ENCODE data around the gene ARMH1. TPM values are rescaled to one million over a fixed set of nuclear protein-coding genes. Genes with fewer than 3 reads are reported as not detected.

The ARMH1 gene
- total and polyA plus RNA-seq, 4 donors = 6.3 to 15.5 (median 10.9) TPM

- 73% methylated on average over 4 of the region's 6 CpGs for WGBS (ENCODE audit: insufficient coverage)
- H3K27me3 ChIP-seq (ENCODE audit: control insufficient read depth, insufficient read depth, low read length) = no peaks in the 10 kb centered on the region
- H3K36me3 ChIP-seq (ENCODE audit: control insufficient read depth, insufficient read depth, low read length) = no peaks in the 10 kb centered on the region
- peak in 1 of 6 donors; percentile 18 for DNase-seq (ENCODE audit: low read depth in 4 of 6, low spot score in 6 of 6)
- H3K27ac ChIP-seq (ENCODE audit: low read depth, low read length) = no peak overlapping the region
- no peak overlapping the region for H3K4me3 ChIP-seq (ENCODE audit: low read depth, low read length)
- H3K9me3 ChIP-seq (ENCODE audit: control insufficient read depth, insufficient read depth, low read length) = no peaks in the 10 kb centered on the region
- peaks cover 23% of the 10 kb centered on the region for H3K4me1 ChIP-seq (ENCODE audit: control insufficient read depth, insufficient read depth, low read length)
Measured at GRCh38 chr1:44677201-44677766, 2.8 kb downstream of the ARMH1 start.

GRCh38 chr1:44678120-44678519 lies 3.6 kb downstream of the ARMH1 start:
- no peak for DNase-seq (ENCODE audit: low read depth in 4 of 6, low spot score in 6 of 6)
- no peaks in the 10 kb centered on the region for H3K27me3 ChIP-seq (ENCODE audit: control insufficient read depth, insufficient read depth, low read length)
- no peaks in the 10 kb centered on the region for H3K9me3 ChIP-seq (ENCODE audit: control insufficient read depth, insufficient read depth, low read length)
- H3K27ac ChIP-seq (ENCODE audit: low read depth, low read length) = no peak overlapping the region
- H3K4me1 ChIP-seq (ENCODE audit: control insufficient read depth, insufficient read depth, low read length) = peaks cover 15% of the 10 kb centered on the region
- H3K36me3 ChIP-seq (ENCODE audit: control insufficient read depth, insufficient read depth, low read length) = no peaks in the 10 kb centered on the region
- 96% methylated on average over 2 of the region's 2 CpGs for WGBS (ENCODE audit: insufficient coverage)
- no peak overlapping the region for H3K4me3 ChIP-seq (ENCODE audit: low read depth, low read length)

- peaks cover 11% of the 10 kb centered on the region for H3K4me1 ChIP-seq (ENCODE audit: control insufficient read depth, insufficient read depth, low read length)
- H3K9me3 ChIP-seq (ENCODE audit: control insufficient read depth, insufficient read depth, low read length) = no peaks in the 10 kb centered on the region
- no peak for DNase-seq (ENCODE audit: low read depth in 4 of 6, low spot score in 6 of 6)
- no peak overlapping the region for H3K27ac ChIP-seq (ENCODE audit: low read depth, low read length)
- no peaks in the 10 kb centered on the region for H3K27me3 ChIP-seq (ENCODE audit: control insufficient read depth, insufficient read depth, low read length)
- no peaks in the 10 kb centered on the region for H3K36me3 ChIP-seq (ENCODE audit: control insufficient read depth, insufficient read depth, low read length)
- H3K4me3 ChIP-seq (ENCODE audit: low read depth, low read length) = no peak overlapping the region
- WGBS (ENCODE audit: insufficient coverage) = 92% methylated on average over 1 of the region's 4 CpGs
Measured at GRCh38 chr1:44678626-44679025, 4.1 kb downstream of the ARMH1 start.

- H3K27me3 ChIP-seq (ENCODE audit: control insufficient read depth, insufficient read depth, low read length) = no peaks in the 10 kb centered on the region
- H3K4me1 ChIP-seq (ENCODE audit: control insufficient read depth, insufficient read depth, low read length) = peaks cover 9% of the 10 kb centered on the region
- no peak for DNase-seq (ENCODE audit: low read depth in 4 of 6, low spot score in 6 of 6)
- WGBS (ENCODE audit: insufficient coverage) = no CpG with 5 or more reads among the region's 5 CpGs
- H3K9me3 ChIP-seq (ENCODE audit: control insufficient read depth, insufficient read depth, low read length) = no peaks in the 10 kb centered on the region
- H3K36me3 ChIP-seq (ENCODE audit: control insufficient read depth, insufficient read depth, low read length) = no peaks in the 10 kb centered on the region
- no peak overlapping the region for H3K4me3 ChIP-seq (ENCODE audit: low read depth, low read length)
- no peak overlapping the region for H3K27ac ChIP-seq (ENCODE audit: low read depth, low read length)
Measured at GRCh38 chr1:44679468-44679867, 5.0 kb downstream of the ARMH1 start.

- Histone ChIP-seq H3K36me3 (ENCODE audit: control insufficient read depth, insufficient read depth, low read length) (no peaks in the 10 kb centered on the region), H3K27ac (ENCODE audit: low read depth, low read length) (no peak overlapping the region), H3K4me1 (ENCODE audit: control insufficient read depth, insufficient read depth, low read length) (no peaks in the 10 kb centered on the region), H3K9me3 (ENCODE audit: control insufficient read depth, insufficient read depth, low read length) (no peaks in the 10 kb centered on the region), H3K27me3 (ENCODE audit: control insufficient read depth, insufficient read depth, low read length) (no peaks in the 10 kb centered on the region), H3K4me3 (ENCODE audit: low read depth, low read length) (no peak overlapping the region)
- WGBS (ENCODE audit: insufficient coverage) = 79% methylated on average over 12 of the region's 14 CpGs
- peak in 1 of 6 donors; percentile 67 for DNase-seq (ENCODE audit: low read depth in 4 of 6, low spot score in 6 of 6)
Measured at GRCh38 chr1:44681905-44682882, 7.7 kb downstream of the ARMH1 start.

GRCh38 chr1:44682883-44683265 lies 8.4 kb downstream of the ARMH1 start:
- Histone ChIP-seq H3K27me3 (ENCODE audit: control insufficient read depth, insufficient read depth, low read length) (no peaks in the 10 kb centered on the region), H3K9me3 (ENCODE audit: control insufficient read depth, insufficient read depth, low read length) (no peaks in the 10 kb centered on the region), H3K27ac (ENCODE audit: low read depth, low read length) (no peak overlapping the region), H3K36me3 (ENCODE audit: control insufficient read depth, insufficient read depth, low read length) (no peaks in the 10 kb centered on the region), H3K4me3 (ENCODE audit: low read depth, low read length) (no peak overlapping the region), H3K4me1 (ENCODE audit: control insufficient read depth, insufficient read depth, low read length) (no peaks in the 10 kb centered on the region)
- DNase-seq (ENCODE audit: low read depth in 4 of 6, low spot score in 6 of 6) = no peak
- WGBS (ENCODE audit: insufficient coverage) = 100% methylated on average over 3 of the region's 3 CpGs

GRCh38 chr1:44684525-44684924 lies 10.0 kb downstream of the ARMH1 start:
- DNase-seq (ENCODE audit: low read depth in 4 of 6, low spot score in 6 of 6) = no peak
- no CpG with 5 or more reads among the region's 1 CpG for WGBS (ENCODE audit: insufficient coverage)
- Histone ChIP-seq H3K36me3 (ENCODE audit: control insufficient read depth, insufficient read depth, low read length) (no peaks in the 10 kb centered on the region), H3K4me3 (ENCODE audit: low read depth, low read length) (no peak overlapping the region), H3K4me1 (ENCODE audit: control insufficient read depth, insufficient read depth, low read length) (no peaks in the 10 kb centered on the region), H3K27ac (ENCODE audit: low read depth, low read length) (no peak overlapping the region), H3K9me3 (ENCODE audit: control insufficient read depth, insufficient read depth, low read length) (no peaks in the 10 kb centered on the region), H3K27me3 (ENCODE audit: control insufficient read depth, insufficient read depth, low read length) (no peaks in the 10 kb centered on the region)

GRCh38 chr1:44685218-44685617 lies 10.7 kb downstream of the ARMH1 start:
- no peaks in the 10 kb centered on the region for H3K27me3 ChIP-seq (ENCODE audit: control insufficient read depth, insufficient read depth, low read length)
- no peak overlapping the region for H3K4me3 ChIP-seq (ENCODE audit: low read depth, low read length)
- no CpG with 5 or more reads among the region's 4 CpGs for WGBS (ENCODE audit: insufficient coverage)
- H3K36me3 ChIP-seq (ENCODE audit: control insufficient read depth, insufficient read depth, low read length) = no peaks in the 10 kb centered on the region
- no peak for DNase-seq (ENCODE audit: low read depth in 4 of 6, low spot score in 6 of 6)
- no peak overlapping the region for H3K27ac ChIP-seq (ENCODE audit: low read depth, low read length)
- no peaks in the 10 kb centered on the region for H3K9me3 ChIP-seq (ENCODE audit: control insufficient read depth, insufficient read depth, low read length)
- no peaks in the 10 kb centered on the region for H3K4me1 ChIP-seq (ENCODE audit: control insufficient read depth, insufficient read depth, low read length)

GRCh38 chr1:44685881-44686280 lies 11.4 kb downstream of the ARMH1 start:
- DNase-seq (ENCODE audit: low read depth in 4 of 6, low spot score in 6 of 6) = no peak
- H3K4me3 ChIP-seq (ENCODE audit: low read depth, low read length) = no peak overlapping the region
- no peaks in the 10 kb centered on the region for H3K9me3 ChIP-seq (ENCODE audit: control insufficient read depth, insufficient read depth, low read length)
- WGBS (ENCODE audit: insufficient coverage) = 60% methylated on average over 2 of the region's 8 CpGs
- H3K27ac ChIP-seq (ENCODE audit: low read depth, low read length) = no peak overlapping the region
- no peaks in the 10 kb centered on the region for H3K36me3 ChIP-seq (ENCODE audit: control insufficient read depth, insufficient read depth, low read length)
- H3K27me3 ChIP-seq (ENCODE audit: control insufficient read depth, insufficient read depth, low read length) = no peaks in the 10 kb centered on the region
- no peaks in the 10 kb centered on the region for H3K4me1 ChIP-seq (ENCODE audit: control insufficient read depth, insufficient read depth, low read length)

Measured in spinal cord (tissue), 10 donors.